Nasal cavity respiratory epithelium epithelial cell of viscerocranial mucosa (primary cell): Measurements from ENCODE around the gene TMEM234. TPM values are rescaled to one million over a fixed set of nuclear protein-coding genes. Genes with fewer than 3 reads are reported as not detected.

Experiments used
- total RNA-seq: library from RNA; depleted of rRNA; stranded (reverse); fragments of >200 nt; gene quantifications from 2 replicates; pipeline ENCODE4 v1.2.3, GENCODE V29; 2014

TMEM234 gene
- 10.9 and 11.2 TPM in 2 replicates for total RNA-seq

DNA sequence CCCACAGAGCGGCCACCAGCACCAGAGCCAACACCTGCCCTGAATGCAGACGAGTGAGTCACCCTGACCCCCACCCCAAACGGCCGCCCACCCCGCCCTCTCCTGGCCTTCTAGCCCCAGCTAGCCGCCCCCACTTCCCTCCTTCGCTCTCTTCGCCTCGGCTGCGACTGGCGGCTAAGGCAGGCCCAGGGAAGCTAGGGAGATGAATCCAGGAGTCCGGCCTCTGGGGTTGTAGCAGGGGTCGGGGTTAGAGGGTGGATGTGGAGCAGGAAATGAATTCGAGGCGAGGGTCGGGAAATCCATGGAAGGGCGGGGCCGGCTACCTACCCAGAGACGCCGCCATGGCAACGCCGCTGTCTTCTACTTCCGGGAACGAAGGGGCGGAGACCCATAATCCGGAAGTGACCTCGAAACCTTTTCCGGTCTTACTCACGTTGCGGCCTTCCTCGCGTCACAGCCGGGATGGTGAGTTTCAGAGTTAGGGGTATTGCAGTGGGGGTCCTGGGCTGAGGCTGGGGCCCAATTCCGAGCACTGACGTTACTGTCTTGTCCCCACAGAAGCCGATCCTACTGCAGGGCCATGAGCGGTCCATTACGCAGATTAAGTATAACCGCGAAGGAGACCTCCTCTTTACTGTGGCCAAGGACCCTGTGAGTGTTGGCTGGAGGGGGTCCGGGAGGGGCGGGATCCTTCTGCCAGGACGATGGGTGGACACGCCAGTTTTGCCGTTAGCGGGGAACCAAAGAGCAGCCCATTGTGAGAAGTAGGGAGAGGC lies at the start of gene TMEM234, which contains the start of gene EIF3I:
TSS of gene TMEM234 (minus strand) at position 374 of the 776 bp plus-strand sequence. CDS start at position 343, 31 bp downstream.
TSS of gene EIF3I (plus strand) at position 428 of the 776 bp plus-strand sequence. CDS start at position 463, 35 bp downstream.

GRCh38 chr1:32250893-32251716 lies 29.0 kb upstream of the TMEM234 start, which contains the start of gene LCK:
Gene LCK, plus strand, starts transcription at chr1:32251265. Its CDS starts 23,065 bp downstream, at chr1:32274330.

DNA sequence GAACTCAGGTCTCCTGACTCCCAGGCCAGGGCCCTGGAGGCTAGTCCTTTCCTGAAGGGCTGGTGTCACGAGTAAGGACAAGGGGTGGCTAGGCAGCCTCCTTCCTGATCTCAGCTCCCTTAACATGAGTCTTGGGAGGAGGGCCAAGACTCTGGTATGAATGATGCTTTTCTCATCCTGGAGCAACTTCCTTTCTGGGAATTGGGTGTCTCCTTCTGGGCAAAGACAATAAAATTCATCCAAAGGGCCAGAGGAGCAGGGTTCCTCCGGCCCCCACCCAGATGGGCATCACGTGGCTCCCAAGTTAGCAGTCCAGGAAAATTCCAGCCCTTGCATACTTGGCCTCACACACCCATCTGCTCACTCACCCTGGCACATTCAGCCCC lies 24.7 kb upstream of the TMEM234 start, which contains the start of gene FAM167B:
TSS of gene FAM167B (plus strand) at position 335 of the 386 bp plus-strand sequence. CDS start 200 bp downstream, outside the sequence.

GRCh38 chr1:32208891-32209328 lies 13.2 kb downstream of the TMEM234 start, which contains the start of gene DCDC2B:
Gene DCDC2B, plus strand, starts transcription at chr1:32209089. Its CDS starts 5 bp downstream, at chr1:32209094.

GRCh38 chr1:32205401-32206370 lies 16.5 kb downstream of the TMEM234 start, which contains the start of gene IQCC:
Gene IQCC, plus strand, starts transcription at chr1:32205671. Its CDS starts 11 bp downstream, at chr1:32205682.

GRCh38 chr1:32200226-32201010 lies 21.7 kb downstream of the TMEM234 start, which contains the start of gene CCDC28B:
Gene CCDC28B, plus strand, starts transcription at chr1:32200595. Its CDS starts 1,341 bp downstream, at chr1:32201936.

GRCh38 chr1:32179443-32180185 lies 42.5 kb downstream of the TMEM234 start, which contains the start of gene TXLNA:
Gene TXLNA, plus strand, starts transcription at chr1:32179675. Its CDS starts 671 bp downstream, at chr1:32180346.

Other genes with a start within 250 kb of the TMEM234 start
- gene KHDRBS1, start 208.5 kb downstream of the TMEM234 start, total RNA-seq, result 36.6 and 62.8 TPM in 2 replicates
- gene TMEM39B, start 149.4 kb downstream of the TMEM234 start, total RNA-seq, result 2.4 and 4.5 TPM in 2 replicates
- gene KPNA6, start 114.3 kb downstream of the TMEM234 start, total RNA-seq, result 38.3 and 57.2 TPM in 2 replicates
- 61.2 and 74.8 TPM in 2 replicates for gene TXLNA, start 42.7 kb downstream of the TMEM234 start, total RNA-seq
- gene CCDC28B, start 21.8 kb downstream of the TMEM234 start, total RNA-seq, result 2.7 and 3.5 TPM in 2 replicates
- 1.9 and 3.1 TPM in 2 replicates for gene IQCC, start 16.7 kb downstream of the TMEM234 start, total RNA-seq
- gene DCDC2B, start 13.3 kb downstream of the TMEM234 start, total RNA-seq, result not detected in 2 replicates
- 235 and 510 TPM in 2 replicates for gene EIF3I, start 54 bp upstream of the TMEM234 start, total RNA-seq
- gene FAM167B, start 24.9 kb upstream of the TMEM234 start, total RNA-seq, result 0.34 TPM in 1 of 2 replicates, not detected in the other
- gene LCK, start 28.9 kb upstream of the TMEM234 start, total RNA-seq, result under 0.01 TPM in 1 of 2 replicates, not detected in the other
- 64.3 and 91.8 TPM in 2 replicates for gene HDAC1, start 69.7 kb upstream of the TMEM234 start, total RNA-seq
- 4.4 and 17.9 TPM in 2 replicates for gene MARCKSL1, start 113.9 kb upstream of the TMEM234 start, total RNA-seq
- gene FAM229A, start 140.1 kb upstream of the TMEM234 start, total RNA-seq, result 0.34 and 0.71 TPM in 2 replicates
- 0.28 and 0.34 TPM in 2 replicates for gene TSSK3, start 140.2 kb upstream of the TMEM234 start, total RNA-seq
- 42.4 and 47.7 TPM in 2 replicates for gene BSDC1, start 172.1 kb upstream of the TMEM234 start, total RNA-seq
- gene ZBTB8B, start 242.7 kb upstream of the TMEM234 start, total RNA-seq, result not detected in 2 replicates